Activated CD4-positive, alpha-beta T cell treated with anti-CD3 and anti-CD28 coated beads, Interleukin-2, Interleukin-6, amounts not matched to agents 100 ng/mL and 50 ng/mL, durations not matched to agents 16 hours and 8 hours (primary cell): ENCODE results near the gene RALGAPA2.
"Not testable (repeated sequence)": the region's sequence is repeated elsewhere in the genome, so short reads cannot be mapped to it uniquely, and the experiment has no call there.

ENCODE experiments used
- DNase-seq: peaks from one replicate; pipeline ENCODE4 v3.0.0-alpha.2; 2020

The RALGAPA2 gene

DNA sequence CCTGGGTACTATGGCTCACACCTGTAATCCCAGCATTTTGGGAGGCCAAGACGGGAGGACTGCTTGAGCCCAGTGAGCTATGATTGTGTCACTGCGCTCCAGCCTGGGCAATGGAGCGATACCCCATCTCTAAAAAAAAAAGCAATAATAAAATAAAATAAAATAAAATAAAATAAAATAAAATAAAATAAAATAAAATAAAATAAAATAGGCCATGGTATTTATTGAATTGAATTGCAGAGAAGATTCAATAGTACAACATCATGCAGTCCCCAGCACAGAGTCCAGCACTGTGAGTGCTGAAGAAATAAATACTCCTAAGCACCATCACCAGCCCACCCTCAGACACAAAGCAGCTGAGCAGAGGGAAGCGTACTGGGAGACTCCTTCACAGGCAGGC lies 144.7 kb downstream of the RALGAPA2 start:
- no peak for DNase-seq

DNA sequence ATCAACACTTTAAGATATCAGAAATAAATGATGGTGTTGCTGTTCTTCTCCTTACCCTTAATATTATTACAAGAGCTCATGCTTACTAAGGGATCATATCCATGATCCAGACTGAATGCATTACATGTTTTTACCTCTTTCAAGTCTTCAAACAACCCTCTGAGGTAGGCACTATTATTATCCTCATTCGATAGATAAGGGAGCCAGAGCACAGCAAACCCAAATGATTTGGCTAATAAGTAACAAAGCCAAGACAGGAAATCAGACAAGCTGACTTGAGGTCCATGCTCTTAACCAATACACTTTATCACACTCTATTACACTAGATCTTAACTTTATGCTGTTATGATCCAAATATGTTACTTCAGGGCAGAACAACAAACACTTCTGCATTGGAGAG lies 145.9 kb downstream of the RALGAPA2 start:
- no peak for DNase-seq

DNA sequence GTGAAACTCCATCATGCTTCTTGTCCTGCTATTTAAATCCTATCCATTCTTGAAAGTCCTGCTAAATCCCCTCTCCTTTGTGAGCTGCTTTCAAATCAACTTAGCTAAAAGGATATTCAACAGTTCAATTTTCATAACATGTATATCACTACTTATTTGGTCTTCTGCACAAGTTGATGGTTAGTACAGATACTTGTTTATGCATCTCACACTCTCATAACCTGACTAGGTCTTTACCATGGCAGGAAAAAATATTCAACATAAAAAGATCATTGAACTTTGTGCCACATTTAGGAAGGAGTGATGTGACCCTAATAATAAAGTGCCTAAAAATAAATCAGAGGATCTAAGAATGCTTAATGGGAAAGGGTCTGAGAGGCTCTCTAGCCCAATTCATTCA lies 148.2 kb downstream of the RALGAPA2 start:
- no peak for DNase-seq

DNA sequence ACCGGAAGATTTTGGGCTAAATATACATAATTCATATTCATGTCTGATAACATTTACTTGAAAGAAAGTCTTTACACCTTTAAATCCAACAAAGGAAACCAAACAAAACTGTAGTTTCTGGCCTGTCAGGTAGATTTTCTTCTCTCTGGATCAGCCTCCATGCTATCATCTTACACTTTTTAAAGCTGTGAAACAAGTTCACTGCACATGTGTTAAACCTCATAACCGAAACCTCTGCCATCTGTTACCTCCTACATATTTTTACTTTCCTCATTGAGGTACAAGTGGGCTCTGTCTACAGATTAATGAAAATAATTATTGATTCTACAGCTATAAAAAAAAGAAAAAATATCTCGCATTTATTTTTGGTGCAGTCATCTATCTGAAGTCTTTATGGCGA lies 149.9 kb downstream of the RALGAPA2 start:
- DNase-seq, result no peak

DNA sequence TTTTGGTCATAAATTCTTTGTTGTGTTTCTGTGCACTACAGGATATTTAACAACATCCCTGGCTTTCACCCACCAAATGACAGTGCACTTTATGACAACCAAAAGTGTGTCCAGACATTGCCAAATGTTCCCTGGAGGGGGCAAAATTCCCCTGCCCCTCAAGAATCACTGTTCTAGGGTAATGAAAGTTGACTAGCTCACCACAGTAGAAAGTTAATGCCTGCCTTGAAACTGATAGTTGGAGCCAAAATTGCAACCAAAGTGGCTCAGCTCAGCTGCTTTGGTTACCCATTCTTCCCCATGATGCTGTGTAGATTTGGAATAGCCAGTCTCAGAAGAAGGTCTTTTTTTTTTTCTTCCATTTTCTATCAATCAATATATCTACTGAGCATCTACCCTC lies 150.6 kb downstream of the RALGAPA2 start:
- DNase-seq, result no peak

DNA sequence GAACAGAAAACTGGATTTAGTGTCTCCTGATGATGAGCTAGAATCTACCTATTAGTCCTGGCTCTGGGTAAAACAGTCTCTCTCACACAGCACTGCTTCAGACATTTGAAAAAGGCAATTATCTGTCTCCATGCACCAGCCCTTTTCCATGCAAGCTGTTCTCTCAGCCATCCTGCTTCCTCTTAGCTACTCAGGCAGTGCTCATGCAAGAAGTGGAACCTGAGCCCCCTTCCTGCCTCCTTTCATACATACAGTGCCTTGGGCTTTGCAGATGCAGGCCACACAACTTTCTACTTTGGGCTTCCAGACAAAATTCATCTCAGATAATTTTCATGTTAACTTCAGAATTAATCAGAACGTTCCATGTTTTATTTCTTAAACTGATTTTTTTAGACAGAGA lies 151.3 kb downstream of the RALGAPA2 start:
- no peak for DNase-seq

DNA sequence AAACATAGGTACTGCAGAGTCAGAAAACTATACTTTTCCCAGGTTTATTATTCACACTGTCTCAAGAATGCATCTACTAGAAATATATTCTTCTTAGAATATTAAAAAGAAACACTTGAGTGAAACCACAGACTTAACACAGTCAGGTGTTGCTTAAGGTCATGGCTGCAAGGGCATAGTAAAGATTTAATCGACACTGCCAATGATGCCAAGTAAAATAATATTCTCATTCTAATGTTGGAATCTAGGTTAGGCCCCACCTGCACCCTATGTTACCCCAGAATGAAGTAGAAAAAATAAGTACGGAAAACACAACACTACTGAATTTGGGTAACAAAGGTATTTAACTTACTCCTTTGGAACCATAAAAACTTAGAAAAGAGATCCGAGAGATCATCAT lies 155.0 kb downstream of the RALGAPA2 start:
- no peak for DNase-seq

DNA sequence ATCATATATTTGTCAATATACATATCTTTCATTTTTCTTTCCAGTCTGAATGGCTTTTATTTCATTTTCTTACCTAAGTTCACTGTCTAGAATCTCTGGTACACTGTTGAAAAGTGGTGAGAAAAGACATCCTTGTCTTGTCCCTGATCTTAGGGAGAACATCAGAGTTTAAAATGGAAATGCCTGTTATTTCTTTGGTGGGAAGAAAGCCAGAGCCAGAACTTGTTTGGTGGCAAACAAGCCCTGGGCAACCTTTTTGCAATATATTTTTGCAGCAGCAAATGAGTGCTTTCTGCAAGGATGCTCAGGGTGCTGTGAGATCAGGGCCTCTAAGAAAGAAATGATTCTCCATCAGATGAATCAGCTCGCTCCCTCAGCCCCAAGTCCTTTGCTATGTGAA lies 156.6 kb downstream of the RALGAPA2 start:
- DNase-seq, result no peak

DNA sequence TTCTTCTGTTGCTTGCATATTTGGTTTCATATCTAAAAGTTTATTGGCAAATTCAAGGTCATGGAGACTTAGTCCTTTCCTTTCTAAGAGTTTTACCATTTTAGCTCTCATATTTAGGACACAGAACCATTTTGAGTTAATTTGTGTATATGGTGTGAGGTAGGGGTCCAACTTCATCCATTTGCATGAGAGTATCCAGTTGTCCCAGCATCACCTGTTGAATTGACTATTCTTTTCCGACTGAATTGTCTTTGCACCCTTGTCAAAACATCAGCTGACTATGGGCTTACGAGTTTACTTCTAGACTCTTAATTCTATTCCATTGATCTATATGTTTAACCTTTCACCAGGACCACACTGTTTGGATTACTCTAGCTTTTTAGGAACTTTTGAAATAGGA lies 157.5 kb downstream of the RALGAPA2 start:
- no peak for DNase-seq

DNA sequence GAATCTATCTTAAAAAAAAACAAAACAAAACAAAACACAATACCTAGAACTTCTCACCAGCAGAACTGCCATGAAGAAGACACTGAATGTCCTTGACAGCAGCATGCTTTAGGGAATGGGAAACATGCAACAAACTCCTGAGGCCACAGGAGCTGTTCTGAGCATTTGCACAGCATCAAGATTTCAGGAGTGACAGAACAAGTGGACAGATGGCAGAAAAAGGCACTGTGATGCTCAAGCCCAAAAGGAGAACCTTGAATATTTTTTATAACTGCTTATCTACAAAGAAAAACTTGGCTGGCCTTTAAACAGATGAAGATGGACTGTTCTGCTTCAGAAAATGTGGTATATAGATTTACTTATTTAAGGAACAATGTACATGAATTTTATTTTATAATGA lies 158.9 kb downstream of the RALGAPA2 start:
- no peak for DNase-seq

DNA sequence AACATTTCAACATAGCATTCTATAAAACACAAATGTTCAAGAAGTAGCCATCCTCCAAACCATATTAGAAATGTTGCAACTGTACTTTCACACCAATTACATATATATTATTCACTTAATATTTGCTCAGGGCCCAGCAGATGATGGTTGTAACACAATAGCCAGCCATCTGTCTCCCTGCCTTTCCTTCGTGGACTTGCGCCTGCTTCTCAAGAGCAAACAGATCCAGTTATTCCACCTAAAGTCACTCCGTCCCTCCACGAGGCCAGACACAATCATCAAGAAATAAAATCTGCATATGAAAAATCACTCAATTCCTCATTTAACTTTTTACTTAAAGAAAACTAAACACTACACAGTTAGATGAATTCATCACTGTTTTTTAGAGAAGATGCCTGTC lies 160.4 kb downstream of the RALGAPA2 start:
- DNase-seq, result no peak

DNA sequence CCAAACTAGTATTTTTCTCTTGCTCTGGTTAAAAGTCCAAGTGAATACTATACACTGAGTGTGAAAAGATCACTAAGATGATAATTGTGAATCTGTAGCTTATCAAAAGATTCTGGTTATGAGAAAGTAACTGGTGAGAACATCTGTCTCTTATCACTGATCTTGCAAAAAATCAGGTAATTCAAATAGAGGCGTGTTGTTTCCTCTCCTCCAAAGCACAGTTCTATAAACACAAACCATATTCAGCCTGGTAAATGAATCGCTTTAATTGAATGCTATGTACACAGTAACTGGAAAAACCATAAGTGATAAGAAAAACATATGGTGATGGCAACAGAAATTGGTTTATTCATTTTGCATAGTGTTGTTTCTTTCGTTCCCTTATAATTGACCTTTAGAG lies 161.0 kb downstream of the RALGAPA2 start:
- no peak for DNase-seq

DNA sequence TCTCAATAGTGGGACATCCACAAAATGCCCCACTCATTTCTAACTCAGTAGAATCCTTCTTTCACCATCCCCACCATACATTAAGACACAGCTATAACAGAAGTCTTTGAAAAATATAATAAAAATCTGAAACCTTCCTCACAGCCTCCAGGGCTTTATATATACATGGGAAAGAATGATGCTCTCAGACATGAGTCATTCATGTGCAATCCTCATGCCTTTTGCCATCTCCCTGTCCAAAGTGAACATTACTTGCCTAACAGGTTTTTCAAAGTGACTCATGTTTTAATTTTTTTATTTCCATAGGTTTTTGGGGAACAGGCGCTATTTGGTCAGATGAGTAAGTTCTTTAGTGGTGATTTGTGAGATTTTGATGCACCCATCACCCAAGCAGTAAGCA lies 162.7 kb downstream of the RALGAPA2 start:
- DNase-seq, result no peak

DNA sequence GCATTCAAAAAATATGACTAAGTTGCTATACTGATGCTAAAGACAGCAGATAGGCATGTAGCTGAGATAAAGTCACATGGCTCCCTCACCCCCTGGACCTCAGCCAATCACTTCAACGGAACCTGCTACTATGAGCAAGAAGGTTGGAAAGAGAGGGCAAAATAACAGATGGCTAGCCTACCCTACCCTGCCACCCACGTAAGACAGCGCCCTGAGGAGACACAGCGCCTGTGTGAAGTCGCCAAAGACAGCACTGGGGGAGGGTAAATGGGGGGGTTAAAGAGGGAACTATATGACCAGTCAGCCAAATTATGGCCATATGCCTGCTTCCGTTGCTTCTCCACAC lies 163.2 kb downstream of the RALGAPA2 start:
- no peak for DNase-seq

DNA sequence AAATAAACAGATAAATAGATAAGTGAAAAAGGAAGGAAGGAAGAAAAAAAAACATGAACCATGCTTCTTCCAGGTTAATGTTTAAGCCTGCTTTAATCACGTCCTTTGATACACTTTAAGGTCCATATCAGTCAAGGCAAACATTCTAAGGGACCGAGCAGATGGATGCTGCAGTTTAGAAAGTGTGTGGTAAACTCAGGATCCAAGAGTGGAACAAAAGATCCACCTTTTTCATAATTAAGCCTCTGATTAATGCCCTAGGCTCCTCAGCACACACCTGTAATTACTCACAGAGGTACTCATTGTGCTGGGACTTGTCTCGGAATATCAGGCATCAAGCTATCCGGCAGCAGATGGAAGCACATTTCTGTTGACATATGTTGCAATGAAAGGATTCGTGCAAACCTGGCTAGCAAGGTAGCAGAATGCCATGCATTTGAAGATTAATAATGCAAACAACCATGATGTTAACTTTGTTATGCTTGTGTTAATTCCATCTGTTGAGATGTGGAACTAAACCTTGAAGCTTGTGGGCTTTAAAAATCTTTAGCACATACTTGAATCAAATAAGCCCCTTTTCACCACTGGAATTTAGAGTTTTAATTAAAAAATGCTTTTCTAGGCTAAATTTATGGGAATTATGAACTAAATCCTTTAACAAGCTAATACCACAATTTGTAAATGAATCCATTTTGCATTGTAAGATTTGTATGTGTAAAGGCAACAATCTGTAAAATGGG lies 163.7 kb downstream of the RALGAPA2 start:
- no peak for DNase-seq

DNA sequence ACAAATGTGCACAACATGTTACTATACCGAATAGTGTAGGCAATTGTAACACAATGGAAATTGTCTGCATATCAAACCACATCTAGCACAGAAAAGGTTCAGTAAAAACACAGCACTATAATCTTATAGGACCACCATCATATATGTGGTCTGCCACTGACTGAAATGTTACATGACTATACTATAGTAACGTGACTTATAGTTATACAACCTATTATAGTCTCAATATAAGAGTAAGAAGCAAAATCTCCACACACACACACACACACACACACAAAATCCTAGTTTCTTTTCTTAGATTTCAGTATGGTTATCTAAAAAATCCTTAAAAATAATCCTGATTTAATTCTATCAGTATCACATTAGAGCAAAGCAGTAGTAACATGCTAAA lies 164.6 kb downstream of the RALGAPA2 start:
- no peak for DNase-seq

DNA sequence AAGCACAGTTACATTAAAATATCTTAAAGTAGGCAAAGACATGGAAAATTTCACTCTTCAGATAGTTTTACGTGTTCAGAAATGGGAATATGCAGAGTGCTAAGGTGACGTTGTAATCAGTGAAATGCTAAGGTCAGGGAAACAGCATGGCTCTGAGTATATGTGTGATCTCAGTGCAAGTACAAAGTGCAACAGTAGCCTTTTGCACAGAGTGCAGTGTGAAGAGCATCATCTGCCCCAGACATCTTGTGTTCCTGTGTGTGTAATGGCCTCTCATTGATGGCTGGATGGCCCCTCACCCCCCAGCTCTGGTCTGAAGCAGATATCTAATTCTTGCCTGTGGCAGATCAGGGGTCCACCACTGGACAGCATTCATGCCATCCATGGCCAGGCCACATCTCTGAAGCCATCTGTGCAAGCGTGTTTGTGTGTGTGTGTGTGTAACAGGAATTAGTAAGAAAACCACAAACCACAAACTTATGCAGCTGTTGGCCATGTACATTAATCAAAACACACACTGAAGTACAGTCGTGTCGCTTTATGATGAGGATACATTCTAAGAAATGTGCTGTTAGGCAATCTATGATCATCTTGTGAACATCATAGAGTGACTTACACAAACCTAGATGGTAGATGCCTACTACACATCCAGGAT lies 165.1 kb downstream of the RALGAPA2 start:
- DNase-seq, result peak; percentile 46

DNA sequence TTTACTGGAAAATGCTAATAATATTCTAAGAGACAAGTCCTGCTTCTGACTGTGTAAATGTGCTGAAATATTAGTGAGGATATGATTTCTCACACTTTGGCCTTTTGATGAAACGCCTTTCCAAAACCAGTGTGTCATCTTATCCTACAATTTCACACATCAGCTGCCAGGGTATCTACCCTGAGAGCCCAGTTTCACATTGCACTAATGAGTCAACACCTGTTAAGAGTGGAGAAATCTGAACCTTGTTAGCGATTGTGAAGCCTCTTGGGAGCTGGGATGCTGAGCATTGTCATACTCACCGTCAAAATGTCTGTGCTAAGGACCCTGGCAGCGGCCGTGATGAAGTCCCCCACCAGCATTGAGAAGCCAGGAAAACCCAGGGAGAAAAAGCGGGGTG lies 166.0 kb downstream of the RALGAPA2 start:
- DNase-seq, result peak; percentile 47

DNA sequence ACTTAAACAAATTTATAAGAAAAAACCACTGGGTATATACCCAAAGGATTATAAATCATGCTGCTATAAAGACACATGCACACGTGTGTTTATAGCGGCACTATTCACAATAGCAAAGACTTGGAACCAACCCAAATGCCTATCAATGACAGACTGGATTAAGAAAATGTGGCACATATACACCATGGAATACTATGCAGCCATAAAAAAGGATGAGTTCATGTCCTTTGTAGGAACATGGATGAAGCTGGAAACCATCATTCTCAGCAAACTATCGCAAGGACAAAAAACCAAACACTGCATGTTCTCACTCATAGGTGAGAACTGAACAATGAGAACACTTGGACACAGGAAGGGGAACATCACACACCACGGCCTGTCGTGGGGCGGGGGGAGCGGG lies 169.1 kb downstream of the RALGAPA2 start:
- not testable (repeated sequence) for DNase-seq

DNA sequence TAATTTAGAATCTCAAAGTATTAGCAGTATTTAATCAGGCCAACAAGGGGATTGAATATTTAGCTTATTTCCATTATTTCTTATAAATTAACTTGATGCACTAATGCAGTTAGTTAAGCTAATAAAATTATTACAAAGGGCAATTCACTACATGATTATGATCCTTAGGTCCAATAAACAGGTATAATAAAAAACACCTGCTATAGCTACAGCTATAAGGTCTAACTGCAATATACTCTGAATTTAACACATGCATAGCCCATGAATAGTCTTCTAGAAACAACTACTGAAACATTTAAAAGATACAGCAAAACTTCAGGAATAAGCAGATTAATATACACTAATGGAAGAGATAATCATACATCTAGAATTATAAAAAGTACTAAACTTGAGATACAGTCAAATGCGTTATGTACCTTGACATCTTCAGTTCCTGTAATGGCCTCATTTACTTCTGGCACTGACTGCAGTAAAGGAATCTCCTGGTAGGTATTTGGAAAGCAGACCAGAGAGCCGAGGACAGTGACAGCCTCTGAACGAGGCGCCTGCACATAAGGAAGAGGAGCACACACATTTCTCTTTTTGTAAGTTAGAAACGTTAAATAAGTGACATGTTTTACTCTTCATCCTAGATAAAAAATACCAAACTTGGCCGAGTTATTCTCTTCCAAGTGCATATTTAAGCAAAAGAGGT lies 176.1 kb downstream of the RALGAPA2 start:
- no peak for DNase-seq

DNA sequence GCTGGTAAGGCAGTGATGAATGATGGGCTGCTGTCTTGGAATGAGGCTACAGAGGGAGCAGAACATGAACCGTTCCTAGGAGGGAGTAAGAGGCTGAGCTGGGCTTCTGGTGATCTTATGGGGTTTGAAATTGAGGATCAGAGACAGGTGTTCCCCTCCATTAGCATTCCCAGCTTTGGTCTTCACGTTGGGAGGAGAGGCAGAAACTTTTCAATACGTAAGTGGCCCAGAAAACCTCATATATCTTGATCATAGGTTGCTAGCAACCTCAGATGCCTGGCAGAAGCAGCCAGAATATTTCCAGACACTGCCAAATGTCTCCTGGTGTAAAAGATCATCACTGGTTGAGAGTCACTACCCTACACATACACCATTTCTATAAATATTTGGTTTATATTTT lies 177.4 kb downstream of the RALGAPA2 start:
- DNase-seq, result no peak

DNA sequence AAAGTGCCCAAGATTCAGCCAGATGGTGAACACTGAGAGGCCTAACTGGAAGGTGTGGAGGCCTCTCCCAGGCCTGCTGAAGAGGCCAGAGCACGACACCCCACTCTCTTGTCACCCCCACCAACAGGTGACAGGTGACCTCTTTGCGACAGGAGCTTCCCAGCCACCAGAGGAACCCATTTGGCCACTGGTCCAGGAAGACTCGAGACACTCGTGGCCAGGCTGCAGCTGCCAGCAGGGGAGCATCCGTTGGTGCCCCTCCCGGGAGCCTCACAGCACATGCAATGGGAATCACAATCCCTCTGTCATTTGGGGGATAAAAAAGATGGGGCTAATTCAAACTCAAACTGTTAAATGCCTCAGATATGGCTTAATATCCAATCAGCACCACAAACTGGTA lies 181.2 kb downstream of the RALGAPA2 start:
- no peak for DNase-seq

DNA sequence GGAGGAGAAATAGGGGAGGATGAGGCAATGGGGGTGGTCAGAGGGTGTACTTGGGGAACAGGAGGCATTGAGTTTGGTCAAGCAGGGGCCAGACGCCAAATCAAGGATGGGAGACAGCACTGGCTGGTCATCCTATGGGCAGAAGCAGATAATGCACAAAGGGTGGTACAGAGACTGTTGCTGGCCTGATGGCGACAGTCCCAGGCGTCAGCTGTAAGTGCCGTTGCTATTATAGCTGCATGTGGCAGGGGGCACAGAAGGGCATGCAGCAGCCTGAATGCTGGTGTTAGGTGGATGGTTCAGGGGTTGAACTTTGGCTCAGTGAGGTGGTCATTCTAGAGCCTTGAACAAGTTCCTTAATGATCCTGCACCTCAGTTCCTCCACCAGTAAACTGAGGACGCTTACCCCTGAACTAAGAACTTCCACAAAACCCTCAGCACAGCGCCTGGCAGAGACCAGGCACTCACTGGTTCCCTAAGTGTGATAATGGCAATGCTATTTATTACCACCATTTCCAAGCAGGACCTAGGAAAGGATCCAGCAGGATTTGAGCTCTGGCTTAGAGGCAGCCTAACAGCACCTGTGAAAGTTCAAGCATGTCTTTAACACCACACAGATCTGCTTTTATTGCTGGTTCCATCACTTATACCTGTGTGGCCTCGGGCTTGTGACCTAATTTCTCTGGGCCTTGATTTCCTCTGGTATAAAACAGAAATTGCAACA lies 181.9 kb downstream of the RALGAPA2 start:
- DNase-seq, result no peak

DNA sequence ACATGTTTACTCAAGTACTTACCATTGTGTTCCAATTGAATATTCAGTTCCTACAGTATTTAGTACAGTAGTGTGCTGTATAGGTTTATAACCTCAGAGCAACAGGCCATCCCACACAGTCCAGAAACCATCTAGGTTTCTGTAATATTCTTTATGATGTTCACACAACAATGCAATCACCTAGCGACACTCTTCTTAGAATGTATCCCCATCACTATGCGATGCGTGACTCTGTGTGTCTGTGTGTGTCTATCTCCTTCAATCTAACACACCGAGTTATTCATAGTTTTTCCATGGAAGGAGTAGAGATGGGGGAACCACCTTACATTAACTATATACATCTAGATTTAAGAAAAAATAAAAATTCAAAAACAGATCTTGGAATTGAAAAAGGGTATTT lies 182.8 kb downstream of the RALGAPA2 start:
- DNase-seq, result no peak
